Aorta (tissue), 5 donors: ENCODE results near the gene TUBA1A. TPM values are rescaled to one million over a fixed set of nuclear protein-coding genes. Genes with fewer than 3 reads are reported as not detected.
"Not testable (repeated sequence)": the region's sequence is repeated elsewhere in the genome, so short reads cannot be mapped to it uniquely, and the experiment has no call there.

Experiments used
- ATAC-seq: fragments of 200-7000 bp; cut with Tn5 transposase; one replicate; pipeline ENCODE4 v1.9.1; 2022; ENCODE audit warnings: moderate library complexity; ENCODE audit not compliant: low FRiP score
- DNase-seq, 2 donors: peaks; one replicate each; pipeline ENCODE4 v3.0.0-alpha.2; 2020
- H3K27ac ChIP-seq, 2 donors: one replicate each; pipeline ENCODE4 v1.5.1; 2013; ENCODE audit warnings: low read length in 2 of 2, mild to moderate bottlenecking in 2 of 2, moderate library complexity in 2 of 2, control low read depth in 1 of 2, inconsistent platforms in 1 of 2, low read depth in 1 of 2
- H3K27me3 ChIP-seq, 2 donors: one replicate each; pipeline ENCODE4 v1.6.1; 2013; ENCODE audit warnings: control low read depth in 1 of 2, low read length in 1 of 2, mild to moderate bottlenecking in 1 of 2, moderate library complexity in 1 of 2; ENCODE audit not compliant: insufficient read depth in 2 of 2, control insufficient read depth in 1 of 2
- H3K36me3 ChIP-seq, 2 donors: one replicate each; pipeline ENCODE4 v1.6.1; 2013; ENCODE audit warnings: control low read depth in 1 of 2, low read length in 1 of 2, mild to moderate bottlenecking in 1 of 2; ENCODE audit not compliant: insufficient read depth in 2 of 2, control insufficient read depth in 1 of 2
- H3K4me1 ChIP-seq, 2 donors: one replicate each; pipeline ENCODE4 v1.6.1; 2013; ENCODE audit warnings: low read length in 2 of 2, control low read depth in 1 of 2, mild to moderate bottlenecking in 1 of 2, moderate library complexity in 1 of 2; ENCODE audit not compliant: insufficient read depth in 2 of 2, control insufficient read depth in 1 of 2
- H3K4me3 ChIP-seq, 2 donors: one replicate each; pipeline ENCODE4 v1.5.1; 2013; ENCODE audit warnings: low read length in 2 of 2, control low read depth in 1 of 2, mild to moderate bottlenecking in 1 of 2
- H3K9me3 ChIP-seq: one replicate; pipeline ENCODE4 v1.6.1; 2013; ENCODE audit warnings: mild to moderate bottlenecking, low read length; ENCODE audit not compliant: control insufficient read depth
- WGBS, 2 donors: extraction: QIAGEN DNeasy Blood & Tissue Kit; methylation state at CpG; one replicate each; pipeline ENCODE4 v1.1.7; 2013; 5-methylcytosine and 5-hydroxymethylcytosine counted together
- intact Hi-C, 2 donors: fragments of 100-400 bp; cut with DNase I; formaldehyde crosslinking; loops; one replicate each; pipeline versions ENCODE4 v1.14.2 to v1.15.0; 2022
- polyA plus RNA-seq, 2 donors: library from polyadenylated mRNA; stranded (reverse); fragments of 200-250 nt; gene quantifications; one replicate each; pipeline ENCODE4 v1.2.3, GENCODE V29; 2013
- total RNA-seq, 2 donors: library from RNA; stranded (reverse); fragmentation: NEBNext Ultra II Directional; extraction: Animal tissue kit (Norgen Biotek cat#: 25700); gene quantifications; one replicate each; pipeline ENCODE4 v1.2.1, GENCODE V29; 2021
- donor health status: healthy with polysubstance abuse.
- donor health status: Bipolar disorder and iron deficiency.
- donor health status: DM: no; HTN: no; CAD: no.
- donor health status: DM: no; HTN: no; CAD: no.
- donor health status: DM: yes; HTN: yes; CAD: no.

TUBA1A gene
- total and polyA plus RNA-seq, 4 donors: 102 to 253 (median 160) TPM

DNA sequence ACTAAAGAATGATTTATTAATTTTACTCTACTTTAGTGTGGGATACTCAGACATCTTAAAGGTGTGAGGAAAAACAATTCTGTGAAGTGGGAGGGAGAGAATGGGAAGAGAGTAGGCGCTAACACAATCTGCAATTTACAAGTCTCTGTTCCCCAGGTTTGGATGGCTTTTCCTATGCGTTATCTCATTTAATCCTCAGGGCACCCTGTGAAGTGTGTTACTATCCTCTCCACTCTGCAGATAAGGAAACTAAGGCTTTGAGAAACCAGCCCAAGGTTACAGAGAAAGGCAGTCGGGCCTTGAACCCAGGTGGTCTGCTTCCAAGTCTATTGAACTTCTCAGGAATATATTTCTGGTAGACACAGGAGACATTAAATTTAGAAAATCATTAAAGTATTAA is 39.8 kb upstream of the TUBA1A start:
- no peaks in the 10 kb centered on the region for H3K27me3 ChIP-seq
- intact Hi-C loops: no loop called here
- H3K9me3 ChIP-seq: no peaks in the 10 kb centered on the region
- H3K4me3 ChIP-seq: no peak overlapping the region
- DNase-seq (no peak), ATAC-seq (no peak)
- peaks cover 1 to 4% of the 10 kb centered on the region in 2 donors for H3K4me1 ChIP-seq
- no peaks in the 10 kb centered on the region for H3K36me3 ChIP-seq
- WGBS, 2 donors: 95 to 97% methylated on average over 3 of the region's 3 CpGs
- H3K27ac ChIP-seq: no peak overlapping the region

DNA sequence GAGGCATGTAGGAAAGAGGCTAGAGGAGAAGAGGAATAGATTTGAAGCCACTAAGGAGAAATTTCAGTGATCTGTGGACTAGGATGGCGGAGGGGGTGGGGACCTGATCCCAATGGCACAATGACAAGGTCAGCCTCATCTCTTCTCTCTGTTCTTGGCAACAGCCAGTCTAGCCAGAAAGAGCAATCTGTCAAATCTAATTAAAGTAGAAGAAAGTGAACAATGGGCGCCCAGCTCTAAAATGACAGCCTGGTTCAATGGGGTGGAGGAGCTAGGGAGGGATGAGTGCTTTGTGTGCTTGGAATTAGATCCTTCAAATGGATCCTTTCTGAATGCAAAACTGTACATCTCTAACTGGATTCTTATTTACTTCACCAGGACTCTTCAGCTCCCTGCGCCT is 38.8 kb upstream of the TUBA1A start:
- DNase-seq: no peak
- H3K36me3 ChIP-seq: no peaks in the 10 kb centered on the region

DNA sequence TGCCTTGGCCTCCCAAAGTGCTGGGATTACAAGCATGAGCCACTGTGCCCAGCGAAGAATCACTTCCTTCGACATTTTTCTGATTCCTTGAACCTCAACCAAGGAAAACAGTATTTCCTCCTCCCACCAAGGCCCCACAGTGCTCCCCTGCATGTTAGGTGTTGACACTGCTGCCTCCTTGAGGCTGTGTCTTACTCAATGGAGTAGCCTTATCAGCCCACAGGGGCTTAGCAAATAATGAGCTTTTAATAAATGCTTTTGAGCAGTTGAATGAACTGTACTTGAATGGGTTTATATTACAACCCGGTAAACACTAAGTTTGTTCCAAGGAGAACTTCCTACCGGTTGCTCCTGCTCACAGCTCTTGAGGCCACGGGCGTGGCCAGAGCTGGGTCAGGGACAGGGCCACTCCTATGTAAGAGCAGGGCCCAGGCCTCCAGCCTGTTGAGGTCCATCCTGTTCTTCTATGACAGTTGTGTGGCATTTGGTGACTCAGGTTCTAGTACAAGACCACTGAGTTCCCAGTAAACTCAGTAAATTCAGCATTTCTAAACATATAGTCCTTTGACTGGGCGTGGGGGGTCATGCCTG is 36.8 kb upstream of the TUBA1A start:
- H3K9me3 ChIP-seq: no peaks in the 10 kb centered on the region
- no peaks in the 10 kb centered on the region for H3K36me3 ChIP-seq
- H3K27ac ChIP-seq: no peak overlapping the region
- ATAC-seq (no peak), DNase-seq (no peak)
- intact Hi-C loops: no loop called here
- H3K4me1 ChIP-seq: peaks cover 0 to 2% of the 10 kb centered on the region in 2 donors
- no peaks in the 10 kb centered on the region for H3K27me3 ChIP-seq
- H3K4me3 ChIP-seq: no peak overlapping the region
- 67 to 70% methylated on average over 7 of the region's 7 CpGs for WGBS, 2 donors

More for the DNA sequence above, 38.8 kb upstream of the TUBA1A start:
- WGBS, 2 donors: 96% methylated on average over 3 of the region's 3 CpGs
- intact Hi-C loops: no loop called here
- Histone ChIP-seq H3K27me3 (no peaks in the 10 kb centered on the region), H3K27ac (no peak overlapping the region), H3K9me3 (no peaks in the 10 kb centered on the region), H3K4me3 (no peak overlapping the region), H3K4me1 (peaks cover 1 to 4% of the 10 kb centered on the region in 2 donors)
- no peak for ATAC-seq

DNA sequence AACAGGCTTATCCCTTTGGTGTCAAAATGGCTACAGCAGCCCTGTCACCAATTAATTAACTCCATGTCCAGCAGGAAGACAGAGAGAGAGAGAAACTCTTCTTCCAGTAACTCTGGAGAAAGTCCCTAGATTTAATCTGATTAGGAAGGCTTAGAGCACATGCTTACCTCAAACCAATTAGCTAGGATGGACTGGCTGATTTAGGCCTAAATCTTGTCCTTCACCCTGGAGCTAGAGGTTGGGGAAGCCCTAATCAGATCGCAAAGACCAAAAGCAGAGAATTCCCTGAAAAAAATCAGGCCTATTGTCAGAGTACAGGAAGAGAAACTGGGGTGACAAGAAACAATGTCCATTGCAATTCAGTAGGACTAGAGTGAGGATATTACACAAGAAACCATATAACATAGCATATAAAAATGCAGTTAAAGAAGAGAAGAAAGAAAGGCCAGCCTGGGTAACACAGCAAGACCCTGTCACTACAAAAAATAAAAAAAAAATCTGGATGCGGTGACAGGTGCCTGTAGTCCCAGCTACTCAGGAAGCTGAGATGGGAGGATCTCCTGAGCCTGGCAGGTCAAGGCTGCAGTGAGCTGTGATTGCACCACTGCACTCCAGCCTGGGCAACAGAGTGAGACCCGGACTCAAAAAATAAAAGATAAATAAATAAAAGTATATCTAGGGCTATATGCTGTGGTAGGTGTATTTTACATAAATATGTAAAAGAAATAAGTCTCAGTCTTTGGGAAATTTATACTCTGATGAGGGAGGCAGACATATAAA is 34.9 kb upstream of the TUBA1A start:
- no peak for ATAC-seq
- peaks cover 0 to 2% of the 10 kb centered on the region in 2 donors for H3K4me1 ChIP-seq
- DNase-seq: no peak
- H3K27me3 ChIP-seq: no peaks in the 10 kb centered on the region
- H3K4me3 ChIP-seq: no peak overlapping the region
- WGBS, 2 donors: 92% methylated on average over 3 of the region's 3 CpGs
- H3K36me3 ChIP-seq: no peaks in the 10 kb centered on the region
- H3K9me3 ChIP-seq: no peaks in the 10 kb centered on the region
- intact Hi-C loops: no loop called here
- H3K27ac ChIP-seq: no peak overlapping the region

DNA sequence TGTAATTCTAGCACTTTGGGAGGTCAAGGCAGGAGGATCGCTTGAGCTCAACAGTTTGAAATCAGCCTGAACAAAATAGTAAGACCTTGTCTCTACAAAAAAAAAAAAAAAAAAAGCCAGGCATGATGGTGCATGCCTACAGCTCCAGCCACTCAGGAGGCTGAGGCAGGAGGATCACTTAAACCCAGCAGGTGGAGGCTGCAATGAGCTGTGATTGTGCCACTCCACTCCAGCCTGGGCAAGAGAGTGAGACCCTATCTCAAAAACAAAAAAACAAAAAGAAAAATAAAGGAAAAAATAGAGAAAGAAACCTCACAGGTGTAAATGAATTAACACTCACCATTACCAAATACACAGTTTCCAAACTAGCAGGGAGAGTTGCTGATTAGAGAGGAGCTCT is 34.2 kb upstream of the TUBA1A start:
- H3K27ac ChIP-seq: peak overlapping the region; percentile 36 to 83
- 94 to 95% methylated on average over 1 of the region's 1 CpG for WGBS, 2 donors
- no peak for DNase-seq
- peaks cover 0 to 2% of the 10 kb centered on the region in 2 donors for H3K4me1 ChIP-seq
- no peaks in the 10 kb centered on the region for H3K36me3 ChIP-seq
- intact Hi-C loops: no loop called here
- H3K4me3 ChIP-seq: no peak overlapping the region
- ATAC-seq: no peak
- no peaks in the 10 kb centered on the region for H3K9me3 ChIP-seq
- H3K27me3 ChIP-seq: no peaks in the 10 kb centered on the region

DNA sequence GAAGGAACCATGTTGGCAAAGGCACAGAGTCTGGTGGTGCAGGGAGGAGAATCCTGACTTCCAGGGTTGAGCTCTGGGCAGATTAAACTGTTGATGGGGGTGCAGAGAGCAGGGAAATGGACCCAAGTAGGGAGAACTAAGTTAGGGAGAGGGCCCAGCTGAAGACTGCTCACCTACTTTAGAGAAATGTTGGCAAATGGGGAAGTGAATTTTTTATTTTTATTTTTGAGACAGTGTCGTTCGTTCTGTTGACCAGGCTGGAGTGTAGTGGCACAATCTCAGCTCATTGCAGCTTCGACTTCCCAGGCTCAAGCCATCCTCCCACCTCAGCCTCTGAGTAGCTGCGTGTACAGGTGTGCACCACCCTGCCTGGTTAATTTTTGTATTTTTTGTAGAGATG is 32.1 kb upstream of the TUBA1A start:
- H3K4me1 ChIP-seq: peaks cover 0 to 2% of the 10 kb centered on the region in 2 donors
- H3K27ac ChIP-seq: no peak overlapping the region
- no peaks in the 10 kb centered on the region for H3K9me3 ChIP-seq
- H3K36me3 ChIP-seq: no peaks in the 10 kb centered on the region
- no peak overlapping the region for H3K4me3 ChIP-seq
- intact Hi-C loops: no loop called here
- H3K27me3 ChIP-seq: no peaks in the 10 kb centered on the region
- DNase-seq (no peak), ATAC-seq (no peak)
- WGBS, 2 donors: 83 to 94% methylated on average over 4 of the region's 4 CpGs

DNA sequence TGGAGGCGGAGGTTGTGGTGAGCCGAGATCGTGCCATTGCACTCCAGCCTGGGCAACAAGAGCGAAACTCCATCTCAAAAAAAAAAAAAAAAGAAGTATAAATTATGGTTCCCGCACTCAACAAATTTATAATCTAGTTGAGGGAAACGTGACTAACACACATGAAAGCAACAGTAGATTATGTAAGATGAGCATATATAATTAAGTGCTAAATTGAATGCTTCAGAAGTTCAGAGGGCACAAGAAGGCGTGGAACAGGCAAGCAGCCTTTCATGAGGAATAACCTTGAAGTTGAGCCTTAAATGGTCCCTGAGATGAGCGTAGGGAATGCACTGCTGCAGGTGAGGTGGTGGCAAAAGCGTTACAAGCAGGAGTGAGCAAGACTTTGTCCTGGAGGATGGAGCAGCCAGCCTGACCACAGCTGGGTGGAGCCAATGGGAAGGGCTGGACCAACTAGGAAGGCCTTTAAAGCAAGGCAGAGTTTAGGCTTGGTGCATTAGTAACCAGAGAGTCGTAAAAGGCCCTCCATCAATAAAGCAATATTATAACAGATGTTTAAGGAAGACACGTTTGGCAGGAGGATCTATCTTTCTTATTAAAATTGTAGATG is 30.6 kb upstream of the TUBA1A start:
- H3K4me3 ChIP-seq: no peak overlapping the region
- no peak for DNase-seq
- intact Hi-C loops: no loop called here
- H3K4me1 ChIP-seq: peaks cover 0 to 2% of the 10 kb centered on the region in 2 donors
- H3K9me3 ChIP-seq: no peaks in the 10 kb centered on the region
- 91 to 92% methylated on average over 11 of the region's 11 CpGs for WGBS, 2 donors
- H3K36me3 ChIP-seq: no peaks in the 10 kb centered on the region
- no peaks in the 10 kb centered on the region for H3K27me3 ChIP-seq
- no peak for ATAC-seq
- H3K27ac ChIP-seq: no peak overlapping the region

DNA sequence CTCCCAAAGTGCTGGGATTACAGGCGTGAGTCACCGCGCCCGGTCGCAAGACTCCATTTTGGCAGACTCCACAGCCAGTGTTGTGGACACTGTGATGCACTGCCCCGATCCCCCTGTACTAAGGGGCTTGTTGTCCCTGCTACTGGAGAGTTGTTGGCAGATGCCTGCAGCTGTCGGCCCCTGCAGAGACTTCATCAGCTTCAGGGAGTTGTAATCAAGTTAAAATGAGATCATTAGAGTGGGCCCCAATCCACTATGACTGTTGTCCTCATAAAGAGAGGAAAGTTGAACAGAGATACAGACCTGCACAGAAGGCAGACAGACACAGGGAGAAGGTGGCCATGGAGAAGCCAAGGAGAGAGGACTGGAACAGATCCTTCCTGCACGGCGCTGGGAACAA is 23.7 kb upstream of the TUBA1A start:
- intact Hi-C loops: no loop called here
- no peaks in the 10 kb centered on the region for H3K36me3 ChIP-seq
- no peaks in the 10 kb centered on the region for H3K9me3 ChIP-seq
- DNase-seq (no peak), ATAC-seq (no peak)
- WGBS, 2 donors: 95% methylated on average over 9 of the region's 9 CpGs
- no peaks in the 10 kb centered on the region for H3K4me1 ChIP-seq
- H3K27me3 ChIP-seq: no peaks in the 10 kb centered on the region
- no peak overlapping the region for H3K4me3 ChIP-seq
- no peak overlapping the region for H3K27ac ChIP-seq

DNA sequence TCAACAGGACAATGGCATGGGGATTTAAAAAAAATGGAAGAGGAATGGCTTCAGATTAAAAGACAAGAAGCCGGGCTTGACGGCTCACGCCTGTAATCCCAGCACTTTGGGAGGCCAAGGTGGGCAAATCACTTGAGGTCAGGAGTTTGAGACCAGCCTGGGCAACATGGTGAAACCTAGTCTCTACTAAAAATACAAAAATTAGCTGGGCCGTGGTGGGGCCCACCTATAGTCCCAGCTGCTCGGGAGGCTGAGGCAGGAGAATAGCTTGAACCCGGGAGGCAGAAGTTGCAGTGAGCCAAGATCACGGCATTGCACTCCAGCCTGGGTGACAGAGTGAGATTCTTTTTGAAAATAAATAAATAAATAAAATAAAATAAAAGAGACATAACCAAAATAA is 21.8 kb upstream of the TUBA1A start:
- 95% methylated on average over 7 of the region's 7 CpGs for WGBS, 2 donors

More for the DNA sequence above, 21.8 kb upstream of the TUBA1A start:
- H3K27ac ChIP-seq, H3K9me3 ChIP-seq, DNase-seq, H3K27me3 ChIP-seq, H3K4me1 ChIP-seq, intact Hi-C loops, ATAC-seq, H3K36me3 ChIP-seq, H3K4me3 ChIP-seq: not testable (repeated sequence)
